GM21390 (cell line): ENCODE measurements around the gene RERE.
A peak's percentile ranks its signal among the peaks of the same experiment; 100 is the strongest.

Source experiments
- ATAC-seq: cut with Tn5 transposase; IDR thresholded peaks from one replicate; pipeline ENCODE4 v1.9.1; 2021; ENCODE audit not compliant: unreplicated experiment

Gene RERE

DNA sequence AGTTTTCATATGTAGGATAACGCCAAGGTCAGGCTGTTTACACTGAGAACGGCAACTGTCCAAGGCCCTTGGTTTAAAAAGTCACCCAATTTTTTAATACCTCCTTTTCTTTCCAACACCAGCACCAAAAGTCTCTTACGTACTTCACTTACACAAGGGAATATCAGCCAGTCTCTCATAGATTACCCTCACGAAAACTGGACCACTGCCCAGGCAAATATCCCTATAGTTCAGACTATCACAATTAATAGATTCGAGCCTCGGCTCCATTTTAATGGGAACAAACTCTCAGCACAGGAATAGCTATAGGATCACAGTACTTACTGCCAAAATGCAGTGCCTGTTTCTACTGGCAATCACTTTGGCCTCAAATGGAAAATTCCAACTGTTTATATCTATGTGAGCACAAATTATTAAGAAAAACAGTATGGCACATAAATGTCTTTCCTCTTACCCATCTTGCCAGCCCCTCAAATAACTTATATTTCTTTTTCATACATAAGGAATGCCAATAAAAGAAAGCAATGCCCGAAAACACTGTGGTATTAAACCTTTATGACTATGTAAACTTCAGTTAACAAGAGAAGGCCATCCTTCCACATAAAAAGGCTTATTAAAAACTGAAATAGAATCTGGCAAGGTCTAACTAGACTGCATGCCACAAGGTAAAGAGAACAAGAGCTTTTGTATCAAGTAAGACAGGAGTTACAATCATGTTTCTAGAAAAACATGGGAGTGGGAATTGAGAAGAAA is 401.7 kb downstream of the RERE start:
- ATAC-seq = no peak

- ATAC-seq = no peak
Observed at GRCh38 chr1:8412183-8412831, 405.1 kb downstream of the RERE start.

GRCh38 chr1:8411803-8412182 is 405.6 kb downstream of the RERE start:
- ATAC-seq = no peak

DNA sequence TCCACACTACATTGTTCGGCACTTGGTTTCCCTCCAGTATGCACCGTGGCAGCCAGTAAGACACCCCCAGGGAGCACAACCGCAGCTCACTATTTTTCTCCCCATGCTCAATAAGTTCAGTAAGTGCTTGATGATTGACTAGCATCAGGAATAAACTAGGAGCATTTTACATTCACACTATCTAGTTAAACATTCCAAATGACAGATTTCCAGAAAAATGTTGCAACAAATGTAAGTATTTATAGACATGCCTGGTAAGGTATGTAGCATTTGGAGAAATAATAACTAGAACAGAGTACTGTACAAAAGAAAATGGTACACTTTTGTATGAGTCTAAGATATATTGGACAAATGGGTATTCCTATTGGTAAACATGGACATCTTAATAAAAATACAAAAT is 406.6 kb downstream of the RERE start:
- ATAC-seq = no peak

DNA sequence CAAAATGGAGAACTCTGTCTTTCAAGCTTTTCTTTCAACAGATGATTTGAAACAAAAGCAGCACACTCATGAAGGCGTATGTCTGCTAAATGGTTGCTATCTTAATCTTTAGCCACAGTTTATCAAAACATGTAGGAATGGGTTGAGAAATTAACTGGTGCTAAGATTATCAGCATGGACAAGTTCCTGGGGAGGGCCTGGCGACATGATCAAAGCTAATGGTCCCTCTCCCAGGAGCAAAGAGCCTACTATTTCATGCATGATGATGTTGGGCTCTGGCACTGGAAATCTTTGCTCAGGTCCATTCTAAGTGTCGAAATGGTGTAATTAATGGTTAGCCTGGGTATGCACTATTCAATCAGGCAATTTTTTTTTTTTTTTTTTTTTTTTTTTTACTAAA is 407.8 kb downstream of the RERE start:
- no peak for ATAC-seq

DNA sequence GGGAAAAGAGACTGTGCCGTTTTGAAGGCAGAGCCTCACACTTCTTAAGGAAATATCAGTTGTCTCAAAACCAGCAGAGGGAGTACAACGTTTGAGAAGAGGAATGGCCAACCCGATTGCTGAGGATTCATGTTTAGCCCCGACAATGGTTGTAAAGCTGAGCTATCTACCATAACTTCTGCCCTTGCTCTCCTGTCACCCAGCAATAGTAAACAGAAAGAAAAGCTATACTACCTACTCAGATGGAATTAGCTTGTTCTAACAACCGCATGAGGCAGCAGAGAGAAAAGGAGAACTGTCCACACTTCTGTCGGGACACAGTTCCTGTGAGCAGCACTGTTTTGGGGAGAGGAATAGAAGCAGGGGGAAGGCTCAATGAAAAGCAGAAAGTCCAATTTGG is 408.3 kb downstream of the RERE start:
- no peak for ATAC-seq

DNA sequence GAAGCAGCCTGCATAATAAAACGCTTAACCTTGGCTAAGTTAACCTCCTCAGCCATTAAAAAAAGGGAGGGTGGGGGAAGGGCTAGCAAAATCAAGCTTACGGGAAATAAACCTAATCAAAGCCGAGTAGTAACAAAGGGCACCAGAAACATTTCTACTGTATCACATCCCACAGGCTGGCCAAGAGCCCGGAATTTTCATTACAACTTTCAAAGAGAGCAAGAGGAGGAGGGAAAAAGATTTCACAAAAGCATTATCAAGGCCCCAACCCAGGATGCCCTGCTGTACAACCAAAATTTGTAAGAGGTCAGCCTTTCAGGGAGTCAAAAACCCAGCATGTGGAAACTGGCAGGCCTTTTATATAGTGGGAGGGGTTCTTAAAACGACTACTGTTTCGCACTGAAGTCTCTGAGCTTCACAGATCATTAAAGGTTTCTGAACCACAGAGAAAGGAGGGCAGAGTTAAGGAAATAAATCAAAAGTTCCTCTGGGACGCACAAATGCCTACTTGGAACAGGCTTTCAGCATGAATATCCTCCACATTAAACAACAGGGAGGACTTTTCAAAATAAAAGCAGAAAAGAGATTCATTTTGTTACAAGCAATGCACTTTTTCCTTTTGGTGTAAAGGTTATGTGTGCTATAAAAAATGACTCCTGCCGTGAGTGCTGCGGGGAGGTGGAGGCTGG is 409.1 kb downstream of the RERE start:
- no peak for ATAC-seq

DNA sequence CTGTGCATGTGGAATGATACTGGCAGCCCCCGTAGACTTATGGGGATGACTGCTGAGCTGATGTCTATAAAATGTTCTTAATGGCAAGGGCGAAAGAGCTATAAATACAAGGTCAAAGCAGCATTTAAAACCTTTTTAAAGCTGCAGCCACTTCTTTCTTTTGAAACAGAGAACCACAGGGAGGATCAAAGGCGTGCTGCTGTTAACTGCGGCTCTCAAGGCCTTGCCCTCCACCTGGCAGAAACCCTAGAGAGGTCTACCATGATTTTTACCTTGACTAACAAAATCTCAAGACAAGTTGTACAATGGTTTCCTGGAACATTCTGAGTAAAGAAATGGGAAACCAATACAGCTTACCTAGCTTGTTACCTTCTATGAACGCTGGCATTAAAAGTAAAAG is 409.8 kb downstream of the RERE start:
- ATAC-seq = no peak

DNA sequence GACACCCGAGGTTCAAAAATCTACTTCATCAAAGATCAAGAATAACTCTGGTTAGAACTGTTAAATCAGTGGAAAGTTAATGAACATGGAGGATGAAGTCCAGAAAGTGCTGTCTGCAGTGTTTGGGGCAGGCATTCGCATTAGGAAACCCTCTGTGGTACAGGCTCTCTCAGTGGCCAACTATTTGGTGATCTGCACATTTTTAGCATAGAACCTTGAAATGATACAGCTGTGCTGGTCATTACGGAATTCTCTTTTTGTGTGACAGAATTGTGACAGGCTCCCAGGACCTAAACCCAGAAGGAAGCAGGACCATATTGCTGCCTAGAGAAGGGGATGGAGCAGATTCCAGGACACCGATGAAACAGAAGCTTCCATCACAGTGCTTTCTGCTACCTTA is 410.5 kb downstream of the RERE start:
- ATAC-seq = no peak

DNA sequence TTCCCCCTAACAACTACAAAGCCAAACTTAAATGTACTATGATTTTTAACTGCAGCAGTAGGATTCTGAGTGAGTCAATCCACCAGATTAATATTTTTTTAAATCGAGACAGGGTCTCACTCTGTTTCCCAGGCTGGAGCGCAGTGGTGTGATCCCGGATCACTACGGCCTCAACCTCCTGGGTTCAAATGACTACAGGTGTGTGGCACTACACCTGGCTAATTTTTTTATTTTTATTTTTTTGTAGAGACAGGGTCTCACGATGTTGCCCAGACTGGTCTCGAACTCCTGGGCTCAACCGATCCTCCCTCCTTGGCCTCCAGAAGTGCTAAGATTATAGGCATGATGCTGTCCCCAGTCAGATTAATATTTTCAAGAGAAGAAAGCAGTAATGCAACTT is 411.4 kb downstream of the RERE start:
- ATAC-seq = no peak

GRCh38 chr1:8404460-8405370 is 412.7 kb downstream of the RERE start:
- no peak for ATAC-seq

DNA sequence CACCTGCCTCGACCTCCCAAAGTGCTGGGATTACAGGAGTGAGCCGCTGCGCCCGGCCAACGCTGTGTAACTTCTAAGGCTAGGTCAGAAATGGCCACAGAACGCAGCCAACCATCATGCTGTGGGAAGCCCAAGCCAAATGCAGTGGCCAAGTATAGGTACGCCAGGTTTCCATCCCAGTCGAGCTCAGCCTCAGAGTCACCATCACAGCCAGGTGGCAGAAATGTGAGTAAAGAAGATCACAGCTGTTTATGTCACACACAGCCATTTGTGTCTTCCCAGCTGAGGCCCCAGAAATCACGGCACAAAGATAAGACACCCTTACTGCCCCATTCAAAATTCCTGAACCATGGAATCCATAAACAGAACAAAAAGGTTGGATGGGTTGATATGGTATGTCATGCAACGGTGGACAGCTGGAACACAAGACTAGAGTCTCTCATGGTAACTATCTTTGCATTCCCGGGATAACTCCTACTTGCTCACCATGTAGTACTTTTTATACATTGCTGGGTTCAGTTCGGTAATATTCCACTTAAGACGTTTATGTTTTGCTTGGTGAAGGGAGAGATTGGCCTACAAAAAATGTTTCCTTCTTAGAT is 415.2 kb downstream of the RERE start:
- no peak for ATAC-seq

DNA sequence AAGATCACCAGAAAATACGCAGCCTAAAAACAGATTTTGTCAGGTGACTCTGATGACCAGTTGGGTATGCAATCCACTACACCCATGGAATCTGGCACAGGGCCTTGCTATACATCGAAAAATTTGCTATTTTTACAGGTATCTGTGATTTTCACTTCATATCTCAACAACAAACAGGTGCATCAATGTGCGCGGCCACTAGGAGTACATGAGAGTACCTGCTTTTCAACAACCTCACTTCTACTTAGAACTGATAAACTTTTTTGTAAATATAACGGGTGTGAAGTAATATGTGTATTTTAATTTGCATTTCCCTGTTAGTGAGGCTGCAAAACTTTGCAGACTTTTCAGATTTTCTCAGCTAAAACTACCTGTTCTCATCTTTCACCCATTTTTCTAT is 418.8 kb downstream of the RERE start:
- ATAC-seq = no peak

GRCh38 chr1:8398086-8398485 is 419.4 kb downstream of the RERE start:
- no peak for ATAC-seq

DNA sequence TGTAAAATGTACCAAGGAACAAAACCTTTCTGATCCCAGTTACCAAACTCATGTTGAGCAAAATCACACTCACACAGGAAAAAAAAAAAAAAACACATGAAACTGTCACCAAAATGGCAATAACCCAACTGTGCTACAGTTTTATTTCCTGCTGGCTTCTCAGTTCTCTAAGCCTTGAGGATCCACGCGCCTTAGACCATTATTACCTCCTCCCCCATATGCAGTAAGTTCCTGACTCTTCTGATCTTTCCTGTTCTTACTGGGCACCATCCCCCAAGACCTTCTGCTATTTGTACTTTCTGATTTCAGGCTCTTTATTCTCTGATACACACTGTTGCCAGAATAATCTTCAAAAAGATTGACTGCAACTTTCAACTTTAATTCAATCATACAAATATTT is 419.9 kb downstream of the RERE start:
- ATAC-seq = peak; percentile 57

DNA sequence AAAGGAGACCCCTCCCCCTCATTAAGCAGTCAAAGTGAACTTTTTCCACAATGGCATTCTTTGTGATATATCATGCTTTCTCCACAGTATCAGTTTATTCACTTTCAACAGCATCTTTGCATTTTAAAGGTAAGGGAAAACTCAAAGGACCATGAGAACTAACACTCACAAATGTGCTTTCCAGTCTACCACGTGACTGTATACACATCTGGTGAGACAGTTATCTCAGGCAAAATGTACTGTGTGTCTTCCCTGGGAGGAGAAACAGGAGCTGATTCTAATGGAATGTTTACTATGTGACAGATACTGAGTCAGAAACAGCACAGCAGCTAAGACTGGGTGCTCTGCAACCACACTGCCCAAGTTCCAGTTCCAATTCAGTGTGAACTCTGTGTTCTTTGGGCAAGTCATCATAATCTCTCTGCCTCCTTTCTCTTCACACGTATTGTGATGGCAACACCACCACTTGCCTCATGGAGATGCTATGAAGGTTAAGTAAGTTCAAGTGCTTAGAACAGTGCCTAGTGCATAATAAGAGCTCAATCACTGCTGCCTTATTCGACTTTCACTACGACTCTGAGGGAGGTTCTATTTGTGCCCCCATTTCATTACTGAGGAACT is 420.5 kb downstream of the RERE start:
- peak; percentile 43 for ATAC-seq

DNA sequence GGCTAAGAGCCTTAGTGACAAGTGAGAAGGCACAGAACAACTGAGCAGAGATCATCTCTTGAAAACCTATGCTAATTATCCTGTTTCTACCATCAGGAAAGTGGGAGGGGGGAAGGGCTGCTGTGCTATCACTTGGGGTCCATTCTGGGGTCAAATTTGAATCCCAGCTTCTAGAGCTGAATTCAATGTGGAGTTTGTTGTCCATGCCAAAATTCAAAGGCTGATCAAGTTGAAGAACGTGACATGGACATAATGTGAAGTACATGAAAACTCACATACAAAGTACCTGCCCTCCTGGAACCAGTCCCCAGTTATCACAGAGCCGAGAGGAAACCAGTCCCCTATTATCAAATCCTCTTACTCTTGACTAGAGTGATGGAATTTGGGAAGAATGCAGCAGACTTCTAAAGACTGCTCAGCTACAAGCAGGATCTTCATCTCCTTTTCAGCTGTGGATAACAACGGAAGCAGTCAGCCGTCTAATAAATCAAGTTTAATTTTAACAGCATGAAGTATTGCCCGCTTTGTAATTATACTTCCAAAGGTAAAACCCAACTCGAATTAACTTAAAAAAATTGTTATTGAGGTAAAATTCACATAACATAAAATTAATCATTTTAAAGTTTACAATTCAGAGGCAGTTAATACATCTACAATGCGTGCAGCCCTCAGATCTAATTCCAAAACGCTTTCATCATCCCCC is 421.2 kb downstream of the RERE start:
- no peak for ATAC-seq

GRCh38 chr1:8395433-8395866 is 422.0 kb downstream of the RERE start:
- peak; percentile 44 for ATAC-seq

DNA sequence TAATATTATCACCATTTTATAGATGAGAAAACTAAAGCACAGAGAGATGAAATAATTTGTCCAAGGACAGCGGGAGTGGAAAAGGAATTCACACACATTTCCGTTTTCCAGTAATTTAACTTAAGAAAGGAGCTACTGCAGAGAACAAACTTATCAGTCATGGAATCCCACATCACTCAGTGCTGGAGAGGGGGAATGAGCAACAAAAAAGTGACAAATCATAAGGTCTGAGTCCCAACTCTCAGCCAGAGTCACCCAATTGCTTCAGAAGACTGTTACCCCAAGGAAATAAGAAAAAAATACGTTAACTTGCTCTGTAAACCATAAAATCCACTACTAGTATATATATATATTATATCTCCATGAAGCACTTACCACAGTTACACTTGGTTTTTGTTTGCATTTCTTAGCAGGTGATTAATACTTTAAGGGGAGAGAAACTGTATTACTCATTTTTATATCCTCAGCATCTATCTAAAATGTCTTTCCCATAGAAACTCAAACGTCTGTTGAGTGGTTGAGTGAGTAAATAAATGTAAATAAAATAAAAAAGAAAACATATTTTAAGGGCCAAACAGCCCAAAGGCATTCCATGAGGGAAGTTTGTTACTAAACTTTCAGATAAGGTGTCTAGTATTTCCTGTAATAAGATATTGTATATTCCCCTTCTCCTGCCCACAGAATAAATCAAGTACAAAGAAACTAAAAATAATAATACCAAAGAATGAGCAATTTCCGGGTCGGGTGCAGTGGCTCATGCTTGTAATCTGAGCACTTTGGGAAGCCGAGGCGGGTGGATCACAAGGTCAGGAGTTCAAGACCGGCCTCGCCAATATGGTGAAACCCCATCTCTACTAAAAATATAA is 422.8 kb downstream of the RERE start:
- ATAC-seq = no peak
